B cell (primary cell): ENCODE measurements around the gene USP30. TPM values are rescaled to one million over a fixed set of nuclear protein-coding genes. Genes with fewer than 3 reads are reported as not detected.

ENCODE experiments used
- ATAC-seq: fragments of 200-7000 bp; cut with Tn5 transposase; one replicate; pipeline ENCODE4 v1.10.0; 2021; ENCODE audit warnings: low read depth, mild to moderate bottlenecking, moderate number of reproducible peaks, moderate library complexity
- CTCF ChIA-PET: fragments of 350-600 bp; sonication (Branson Sonifier 250); formaldehyde crosslinking; loops from one replicate; lab custom pipeline; 2021; ENCODE audit warnings: antibody characterized with exemption, inconsistent platforms; lab: Charles Lee
- POLR2A ChIA-PET: fragments of 350-600 bp; sonication (Branson Sonifier 250); formaldehyde crosslinking; loops from one replicate; lab custom pipeline; 2021; ENCODE audit warnings: antibody characterized with exemption; lab: Charles Lee
- DNase-seq: peaks from one replicate; pipeline ENCODE4 v3.0.0; 2013
- H2AFZ ChIP-seq: 2 replicates; pipeline ENCODE4 v1.6.1; 2012; ENCODE audit warnings: mild to moderate bottlenecking, low read depth, low read length; ENCODE audit not compliant: insufficient read depth, poor library complexity, severe bottlenecking
- H3K27ac ChIP-seq, 2 donors: 1 replicate in 1 of 2; 2 replicates in 1 of 2; pipeline ENCODE4 v1.5.1; 2012 to 2013; ENCODE audit warnings: low read length in 2 of 2, mild to moderate bottlenecking in 2 of 2, moderate library complexity in 1 of 2
- H3K27me3 ChIP-seq, 4 experiments: fragments of 200-600 bp in 1 of 4; sonication (generic) in 1 of 4; replicated peaks in 1 of 4; 1 replicate in 2 of 4; 2 replicates in 2 of 4; pipeline versions ENCODE4 v1.6.1 to v1.7.0; 2013 to 2016; ENCODE audit warnings: low read length in 3 of 4, mild to moderate bottlenecking in 2 of 4, mixed read lengths in 1 of 4, moderate library complexity in 1 of 4; ENCODE audit not compliant: insufficient read depth in 4 of 4, control insufficient read depth in 3 of 4; ENCODE audit errors: control extremely low read depth in 1 of 4
- H3K36me3 ChIP-seq, 2 experiments: replicated peaks in 1 of 2; 1 replicate in 1 of 2; 2 replicates in 1 of 2; pipeline versions ENCODE4 v1.6.1 to v1.7.1; 2013; ENCODE audit warnings: low read length in 1 of 2; ENCODE audit not compliant: insufficient read depth in 2 of 2, control insufficient read depth in 1 of 2; ENCODE audit errors: control extremely low read depth in 1 of 2, extremely low read depth in 1 of 2
- H3K4me1 ChIP-seq, 2 donors: fragments of 200-600 bp in 1 of 2; sonication (generic) in 1 of 2; 1 replicate in 1 of 2; 2 replicates in 1 of 2; pipeline versions ENCODE4 v1.5.1 to v1.6.1; 2013 to 2017; ENCODE audit warnings: low read length in 2 of 2; ENCODE audit not compliant: control insufficient read depth in 2 of 2, insufficient read depth in 2 of 2
- H3K4me2 ChIP-seq: replicated peaks from 2 replicates; pipeline ENCODE3; 2012; ENCODE audit warnings: mild to moderate bottlenecking, low read depth, low read length; ENCODE audit not compliant: poor library complexity, severe bottlenecking
- H3K4me3 ChIP-seq, 5 experiments: fragments of 200-600 bp in 1 of 5; sonication (generic) in 1 of 5; 1 replicate in 3 of 5; 2 replicates in 2 of 5; pipeline versions ENCODE4 v1.5.1 to v1.7.0; 2011 to 2016; ENCODE audit warnings: low read length in 4 of 5, mild to moderate bottlenecking in 4 of 5, low read depth in 2 of 5, control low read depth in 1 of 5, moderate library complexity in 1 of 5; ENCODE audit not compliant: insufficient read depth in 1 of 5; ENCODE audit errors: control extremely low read depth in 1 of 5, extremely low read depth in 1 of 5
- H3K79me2 ChIP-seq: fragments of 200-600 bp; sonication (generic); one replicate; pipeline ENCODE4 v1.6.0; 2016; ENCODE audit warnings: low read length; ENCODE audit not compliant: control insufficient read depth, insufficient read depth
- H3K9ac ChIP-seq: fragments of 200-600 bp; sonication (generic); 2 replicates; pipeline ENCODE4 v1.6.1; 2017; ENCODE audit warnings: mild to moderate bottlenecking, low read length, moderate library complexity
- H3K9me3 ChIP-seq, 3 donors: one replicate each; pipeline versions ENCODE4 v1.6.1 to v1.7.1; 2013; ENCODE audit warnings: low read length in 2 of 3; ENCODE audit not compliant: control insufficient read depth in 2 of 3, insufficient read depth in 1 of 3; ENCODE audit errors: control extremely low read depth in 1 of 3
- H4K20me1 ChIP-seq: 2 replicates; pipeline ENCODE4 v1.6.0; 2012; ENCODE audit warnings: mild to moderate bottlenecking, low read length; ENCODE audit not compliant: insufficient read depth, control insufficient read depth, poor library complexity, severe bottlenecking
- H3K27ac Mint-ChIP-seq: one replicate; pipeline ENCODE4 v1.8.0; 2021; ENCODE audit warnings: mixed read lengths
- H3K27me3 Mint-ChIP-seq: one replicate; pipeline ENCODE4 v1.8.0; 2021; ENCODE audit warnings: mixed read lengths
- H3K4me1 Mint-ChIP-seq: one replicate; pipeline ENCODE4 v1.8.0; 2021; ENCODE audit warnings: mixed read lengths
- H3K4me3 Mint-ChIP-seq: one replicate; pipeline ENCODE4 v1.8.0; 2021; ENCODE audit warnings: mixed read lengths
- H3K9me3 Mint-ChIP-seq: one replicate; pipeline ENCODE4 v1.8.0; 2022; ENCODE audit warnings: mixed read lengths; ENCODE audit not compliant: insufficient read depth
- EZH2 ChIP-seq: IDR thresholded peaks from 2 replicates; pipeline ENCODE4 v1.6.1; 2012; ENCODE audit warnings: borderline replicate concordance, low read depth, mild to moderate bottlenecking, moderate library complexity, low read length; ENCODE audit not compliant: insufficient read depth, poor library complexity, severe bottlenecking
- WGBS: methylation state at CpG from one replicate; pipeline ENCODE4 v1.1.5; 2013; ENCODE audit warnings: missing lambda C conversion rate; ENCODE audit not compliant: insufficient coverage; 5-methylcytosine and 5-hydroxymethylcytosine counted together
- intact Hi-C: fragments of 100-400 bp; cut with micrococcal nuclease; formaldehyde crosslinking; loops from one replicate; pipeline ENCODE4 v1.10.0; 2022
- polyA plus RNA-seq: library from polyadenylated mRNA; depleted of rRNA; stranded (reverse); fragments of >200 nt; gene quantifications from 2 replicates; pipeline ENCODE4 v1.2.3, GENCODE V29; 2012
- total RNA-seq, 2 donors: library from RNA; stranded (reverse); fragments of 120-200 nt in 1 of 2; gene quantifications; 1 replicate in 1 of 2; 2 replicates in 1 of 2; pipeline versions ENCODE4 v1.2.3 to v1.2.4, GENCODE V29; 2013 to 2022
- TF ChIP-seq, protein P1 (sequence below): fragments of 200-600 bp; IDR thresholded peaks from one replicate; pipeline ENCODE4 v1.8.0; 2022; ENCODE audit warnings: antibody characterized with exemption, mild to moderate bottlenecking

USP30 gene
- total and polyA plus RNA-seq, 2 donors (not counting 1 experiment from before 2014, with no cell fraction given) = 7.2 to 32.5 TPM

DNA sequence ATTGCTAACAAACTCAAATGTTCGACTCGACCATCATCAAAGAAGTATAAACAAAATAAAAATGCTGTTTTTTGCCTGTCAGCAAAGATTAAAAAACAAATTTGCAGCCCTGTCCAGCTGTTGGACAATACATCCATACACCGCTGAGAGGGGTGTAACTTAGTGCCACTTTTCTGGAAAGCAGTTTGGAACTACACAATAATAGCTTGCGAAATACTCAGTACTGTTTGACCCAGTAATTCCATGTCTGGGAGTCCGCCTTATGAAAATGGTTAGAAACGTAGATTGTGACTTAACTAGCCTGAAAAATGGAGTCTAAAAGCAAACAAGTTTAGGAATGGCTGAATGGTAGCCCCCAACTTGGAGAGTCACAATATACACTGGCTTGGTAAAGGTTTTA is 6.4 kb downstream of the USP30 start:
- Histone ChIP-seq H3K4me3 (no peak overlapping the region), H3K9me3 (no peaks in the 10 kb centered on the region), H3K36me3 (peaks cover 0 to 3% of the 10 kb centered on the region in 2 experiments), H3K79me2 (peaks cover 12% of the 10 kb centered on the region), H3K4me2 (no peak overlapping the region), H3K27ac (no peak overlapping the region), H4K20me1 (no peaks in the 10 kb centered on the region), H3K9ac (no peak overlapping the region), H3K4me1 (peaks cover 3 to 8% of the 10 kb centered on the region in 2 donors), H2AFZ (no peak overlapping the region), H3K27me3 (no peaks in the 10 kb centered on the region)
- peaks cover 8% of the 10 kb centered on the region for H3K4me1 Mint-ChIP-seq
- no peaks in the 10 kb centered on the region for H3K9me3 Mint-ChIP-seq
- H3K4me3 Mint-ChIP-seq = no peak overlapping the region
- ATAC-seq = no peak
- intact Hi-C loops = no loop called here
- H3K27ac Mint-ChIP-seq = no peak overlapping the region
- CTCF ChIA-PET = interaction anchor here (0.6 kb wide), 1 partner anchor 372 kb away, joined by 3 read pairs; no protein-coding TSS in a partner anchor
- POLR2A ChIA-PET = no interaction called here
- no peak for DNase-seq
- H3K27me3 Mint-ChIP-seq = no peaks in the 10 kb centered on the region
- no peak for TF ChIP-seq EZH2
- TF ChIP-seq, protein P1, sequence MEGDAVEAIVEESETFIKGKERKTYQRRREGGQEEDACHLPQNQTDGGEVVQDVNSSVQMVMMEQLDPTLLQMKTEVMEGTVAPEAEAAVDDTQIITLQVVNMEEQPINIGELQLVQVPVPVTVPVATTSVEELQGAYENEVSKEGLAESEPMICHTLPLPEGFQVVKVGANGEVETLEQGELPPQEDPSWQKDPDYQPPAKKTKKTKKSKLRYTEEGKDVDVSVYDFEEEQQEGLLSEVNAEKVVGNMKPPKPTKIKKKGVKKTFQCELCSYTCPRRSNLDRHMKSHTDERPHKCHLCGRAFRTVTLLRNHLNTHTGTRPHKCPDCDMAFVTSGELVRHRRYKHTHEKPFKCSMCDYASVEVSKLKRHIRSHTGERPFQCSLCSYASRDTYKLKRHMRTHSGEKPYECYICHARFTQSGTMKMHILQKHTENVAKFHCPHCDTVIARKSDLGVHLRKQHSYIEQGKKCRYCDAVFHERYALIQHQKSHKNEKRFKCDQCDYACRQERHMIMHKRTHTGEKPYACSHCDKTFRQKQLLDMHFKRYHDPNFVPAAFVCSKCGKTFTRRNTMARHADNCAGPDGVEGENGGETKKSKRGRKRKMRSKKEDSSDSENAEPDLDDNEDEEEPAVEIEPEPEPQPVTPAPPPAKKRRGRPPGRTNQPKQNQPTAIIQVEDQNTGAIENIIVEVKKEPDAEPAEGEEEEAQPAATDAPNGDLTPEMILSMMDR = no peak
- WGBS = 100% methylated on average over 4 of the region's 6 CpGs

DNA sequence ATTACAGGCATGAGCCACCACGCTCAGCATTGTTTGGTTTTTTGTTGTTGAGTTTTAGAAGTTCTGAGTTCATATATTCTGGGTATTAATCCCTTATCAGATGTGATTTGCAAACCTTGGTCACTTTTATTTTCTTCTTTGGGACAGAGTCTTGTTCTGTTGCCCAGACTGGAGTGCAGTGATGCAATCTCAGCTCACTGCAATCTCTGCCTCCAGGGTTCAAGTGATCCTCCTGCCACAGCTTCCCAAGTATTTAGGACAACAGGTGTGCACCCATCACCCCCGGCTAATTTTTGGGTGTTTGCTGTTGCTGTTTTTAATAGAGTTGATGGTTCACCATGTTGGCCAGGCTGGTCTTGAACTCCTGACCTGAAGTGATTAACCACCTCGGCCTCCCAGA is 11.8 kb downstream of the USP30 start:
- WGBS = 86% methylated on average over 1 of the region's 3 CpGs
- no peak overlapping the region for H3K9ac ChIP-seq
- no peak overlapping the region for H2AFZ ChIP-seq
- Mint-ChIP-seq H3K4me1 (no peaks in the 10 kb centered on the region), H3K4me3 (no peak overlapping the region), H3K27me3 (no peaks in the 10 kb centered on the region), H3K9me3 (no peaks in the 10 kb centered on the region), H3K27ac (no peak overlapping the region)
- no peak for TF ChIP-seq EZH2
- TF ChIP-seq, protein P1 = no peak
- ChIA-PET POLR2A (no interaction called here), CTCF (no interaction called here)
- intact Hi-C loops = no loop called here
- no peaks in the 10 kb centered on the region for H3K4me1 ChIP-seq
- peaks cover 4 to 17% of the 10 kb centered on the region in 2 experiments for H3K36me3 ChIP-seq
- no peaks in the 10 kb centered on the region for H3K79me2 ChIP-seq
- H3K27ac ChIP-seq = no peak overlapping the region
- H3K4me2 ChIP-seq = no peak overlapping the region
- ATAC-seq = no peak
- no peak overlapping the region for H3K4me3 ChIP-seq
- no peaks in the 10 kb centered on the region for H4K20me1 ChIP-seq
- no peak for DNase-seq
- H3K27me3 ChIP-seq = no peaks in the 10 kb centered on the region
- no peaks in the 10 kb centered on the region for H3K9me3 ChIP-seq
